ENCODE results near the gene CST5. TPM values are rescaled to one million over a fixed set of nuclear protein-coding genes. Genes with fewer than 3 reads are reported as not detected.

CST5 gene
- not detected for total RNA-seq
- polyA plus RNA-seq, result not detected

GRCh38 chr20:23879328-23879798, at the start of gene CST5:
Gene CST5, minus strand, starts transcription at chr20:23879748. Its CDS starts 72 bp downstream, at chr20:23879676.
- no peaks in the 10 kb centered on the region for H3K36me3 ChIP-seq (ENCODE audit: insufficient read depth, low read length)
- Mint-ChIP-seq H3K36me3 (no peaks in the 10 kb centered on the region), H3K9me3 (no peaks in the 10 kb centered on the region), H3K4me1 (peaks cover 0 to 2% (median 0%) of the 10 kb centered on the region in 3 donors), H3K27me3 (peaks cover 8 to 24% of the 10 kb centered on the region in 2 donors), H3K4me3 (no peak within 1 kb of the TSS), H3K27ac (peak within 1 kb of the TSS in 1 of 8 donors; percentile 63)
- H3K27ac ChIP-seq (ENCODE audit: low read depth, low read length), result no peak within 1 kb of the TSS
- POLR2A ChIA-PET, result no interaction called here
- DNase-seq, result no peak
- no peaks in the 10 kb centered on the region for H3K9me3 ChIP-seq (ENCODE audit: low read length)
- H3K4me1 ChIP-seq (ENCODE audit: insufficient read depth, low read length), result no peaks in the 10 kb centered on the region
- H3K4me3 ChIP-seq (ENCODE audit: low read length), result no peak within 1 kb of the TSS
- CTCF ChIA-PET, result interaction anchor here (1.0 kb wide), 1 partner anchor 12 kb away, joined by 3 read pairs; no protein-coding TSS in a partner anchor
- no peaks in the 10 kb centered on the region for H3K27me3 ChIP-seq (ENCODE audit: insufficient read depth, low read length, poor library complexity, severe bottlenecking)

GRCh38 chr20:23928788-23929187, 49.2 kb upstream of the CST5 start:
- no peaks in the 10 kb centered on the region for H3K9me3 ChIP-seq (ENCODE audit: low read length)
- peak overlapping the region in 6 of 7 donors; percentile 56 to 86 (median 72) for H3K4me3 Mint-ChIP-seq
- ChIA-PET CTCF (interaction anchor here (1.5 kb wide), 1 partner anchor 9 kb away, joined by 8 read pairs; no protein-coding TSS in a partner anchor), POLR2A (interaction anchor here (0.9 kb wide), 1 partner anchor 9 kb away, joined by 3 read pairs; no protein-coding TSS in a partner anchor)
- no peak overlapping the region for H3K27ac ChIP-seq (ENCODE audit: low read depth, low read length)
- peaks cover 0 to 9% of the 10 kb centered on the region in 2 donors for H3K27me3 Mint-ChIP-seq
- peaks cover 53 to 67% (median 62%) of the 10 kb centered on the region in 3 donors for H3K4me1 Mint-ChIP-seq
- H3K4me3 ChIP-seq (ENCODE audit: low read length), result peak overlapping the region; percentile 32
- H3K27me3 ChIP-seq (ENCODE audit: insufficient read depth, low read length, poor library complexity, severe bottlenecking), result no peaks in the 10 kb centered on the region
- peaks cover 38% of the 10 kb centered on the region for H3K4me1 ChIP-seq (ENCODE audit: insufficient read depth, low read length)
- H3K36me3 Mint-ChIP-seq, result peaks cover 0 to 14% (median 3%) of the 10 kb centered on the region in 3 donors
- peak; percentile 23 to 76 (median 55) for DNase-seq
- peaks cover 0 to 9% (median 7%) of the 10 kb centered on the region in 5 donors for H3K9me3 Mint-ChIP-seq
- H3K27ac Mint-ChIP-seq, result peak overlapping the region in 7 of 8 donors; percentile 61 to 94 (median 82)
- no peaks in the 10 kb centered on the region for H3K36me3 ChIP-seq (ENCODE audit: insufficient read depth, low read length)

GRCh38 chr20:23928353-23928752, 48.8 kb upstream of the CST5 start:
- no peak overlapping the region for H3K27ac ChIP-seq (ENCODE audit: low read depth, low read length)
- peaks cover 0 to 9% of the 10 kb centered on the region in 2 donors for H3K27me3 Mint-ChIP-seq
- POLR2A ChIA-PET, result no interaction called here
- H3K4me1 Mint-ChIP-seq, result peaks cover 53 to 67% (median 63%) of the 10 kb centered on the region in 3 donors
- H3K27ac Mint-ChIP-seq, result peak overlapping the region; percentile 61 to 94 (median 80)
- peaks cover 0 to 14% (median 3%) of the 10 kb centered on the region in 3 donors for H3K36me3 Mint-ChIP-seq
- no peak for DNase-seq
- peak overlapping the region; percentile 56 to 86 (median 68) for H3K4me3 Mint-ChIP-seq
- peaks cover 0 to 9% (median 7%) of the 10 kb centered on the region in 5 donors for H3K9me3 Mint-ChIP-seq
- H3K4me3 ChIP-seq (ENCODE audit: low read length), result peak overlapping the region; percentile 32
- CTCF ChIA-PET, result interaction anchor here (1.5 kb wide), 1 partner anchor 9 kb away, joined by 8 read pairs; no protein-coding TSS in a partner anchor
- peaks cover 38% of the 10 kb centered on the region for H3K4me1 ChIP-seq (ENCODE audit: insufficient read depth, low read length)
- no peaks in the 10 kb centered on the region for H3K27me3 ChIP-seq (ENCODE audit: insufficient read depth, low read length, poor library complexity, severe bottlenecking)
- H3K9me3 ChIP-seq (ENCODE audit: low read length), result no peaks in the 10 kb centered on the region
- H3K36me3 ChIP-seq (ENCODE audit: insufficient read depth, low read length), result no peaks in the 10 kb centered on the region

- ChIA-PET POLR2A (no interaction called here), CTCF (no interaction called here)
- H3K27me3 Mint-ChIP-seq, result peaks cover 0 to 14% of the 10 kb centered on the region in 2 donors
- peak overlapping the region; percentile 40 to 86 (median 75) for H3K27ac Mint-ChIP-seq
- Histone ChIP-seq H3K36me3 (ENCODE audit: insufficient read depth, low read length) (no peaks in the 10 kb centered on the region), H3K27me3 (ENCODE audit: insufficient read depth, low read length, poor library complexity, severe bottlenecking) (no peaks in the 10 kb centered on the region), H3K4me3 (ENCODE audit: low read length) (no peak overlapping the region), H3K4me1 (ENCODE audit: insufficient read depth, low read length) (peaks cover 38% of the 10 kb centered on the region), H3K27ac (ENCODE audit: low read depth, low read length) (no peak overlapping the region), H3K9me3 (ENCODE audit: low read length) (no peaks in the 10 kb centered on the region)
- H3K4me1 Mint-ChIP-seq, result peaks cover 54 to 69% (median 67%) of the 10 kb centered on the region in 3 donors
- peak in 1 of 5 donors; percentile 26 for DNase-seq
- H3K36me3 Mint-ChIP-seq, result peaks cover 0 to 17% (median 3%) of the 10 kb centered on the region in 3 donors
- H3K4me3 Mint-ChIP-seq, result peak overlapping the region; percentile 35 to 83 (median 57)
- H3K9me3 Mint-ChIP-seq, result peaks cover 0 to 9% (median 7%) of the 10 kb centered on the region in 5 donors
Observed at GRCh38 chr20:23926944-23927872, 47.7 kb upstream of the CST5 start.

GRCh38 chr20:23926526-23926880, 47.0 kb upstream of the CST5 start:
- Histone ChIP-seq H3K9me3 (ENCODE audit: low read length) (no peaks in the 10 kb centered on the region), H3K36me3 (ENCODE audit: insufficient read depth, low read length) (no peaks in the 10 kb centered on the region), H3K27me3 (ENCODE audit: insufficient read depth, low read length, poor library complexity, severe bottlenecking) (no peaks in the 10 kb centered on the region), H3K4me1 (ENCODE audit: insufficient read depth, low read length) (peaks cover 41% of the 10 kb centered on the region), H3K27ac (ENCODE audit: low read depth, low read length) (no peak overlapping the region), H3K4me3 (ENCODE audit: low read length) (no peak overlapping the region)
- Mint-ChIP-seq H3K4me1 (peaks cover 55 to 71% (median 66%) of the 10 kb centered on the region in 3 donors), H3K36me3 (peaks cover 0 to 17% (median 3%) of the 10 kb centered on the region in 3 donors), H3K9me3 (peaks cover 0 to 9% (median 7%) of the 10 kb centered on the region in 5 donors), H3K27me3 (peaks cover 4 to 14% of the 10 kb centered on the region in 2 donors), H3K27ac (peak overlapping the region in 6 of 8 donors; percentile 2 to 81 (median 70)), H3K4me3 (peak overlapping the region in 4 of 7 donors; percentile 56 to 83 (median 76))
- DNase-seq, result no peak
- CTCF ChIA-PET, result no interaction called here
- POLR2A ChIA-PET, result no interaction called here

- H3K36me3 ChIP-seq (ENCODE audit: insufficient read depth, low read length), result no peaks in the 10 kb centered on the region
- DNase-seq, result no peak
- CTCF ChIA-PET, result interaction anchor here (1.1 kb wide), 1 partner anchor 12 kb away, joined by 5 read pairs; no protein-coding TSS in a partner anchor
- H3K27ac ChIP-seq (ENCODE audit: low read depth, low read length), result no peak overlapping the region
- H3K27me3 ChIP-seq (ENCODE audit: insufficient read depth, low read length, poor library complexity, severe bottlenecking), result no peaks in the 10 kb centered on the region
- peak overlapping the region in 3 of 8 donors; percentile 53 to 77 (median 70) for H3K27ac Mint-ChIP-seq
- peaks cover 47% of the 10 kb centered on the region for H3K4me1 ChIP-seq (ENCODE audit: insufficient read depth, low read length)
- POLR2A ChIA-PET, result no interaction called here
- no peaks in the 10 kb centered on the region for H3K9me3 ChIP-seq (ENCODE audit: low read length)
- peaks cover 57 to 77% (median 70%) of the 10 kb centered on the region in 3 donors for H3K4me1 Mint-ChIP-seq
- H3K9me3 Mint-ChIP-seq, result peaks cover 0 to 9% (median 7%) of the 10 kb centered on the region in 5 donors
- H3K4me3 Mint-ChIP-seq, result peak overlapping the region in 5 of 7 donors; percentile 6 to 68 (median 30)
- no peak overlapping the region for H3K4me3 ChIP-seq (ENCODE audit: low read length)
- peaks cover 0 to 16% (median 3%) of the 10 kb centered on the region in 3 donors for H3K36me3 Mint-ChIP-seq
- peaks cover 4 to 14% of the 10 kb centered on the region in 2 donors for H3K27me3 Mint-ChIP-seq
Observed at GRCh38 chr20:23925789-23926525, 46.4 kb upstream of the CST5 start.

GRCh38 chr20:23924751-23925150, 45.2 kb upstream of the CST5 start:
- H3K4me1 Mint-ChIP-seq, result peaks cover 69 to 89% (median 77%) of the 10 kb centered on the region in 3 donors
- peaks cover 59% of the 10 kb centered on the region for H3K4me1 ChIP-seq (ENCODE audit: insufficient read depth, low read length)
- no peaks in the 10 kb centered on the region for H3K9me3 ChIP-seq (ENCODE audit: low read length)
- H3K27me3 Mint-ChIP-seq, result peaks cover 4% of the 10 kb centered on the region in 2 donors
- peak overlapping the region in 4 of 8 donors; percentile 45 to 69 (median 64) for H3K27ac Mint-ChIP-seq
- no peak overlapping the region for H3K27ac ChIP-seq (ENCODE audit: low read depth, low read length)
- no peaks in the 10 kb centered on the region for H3K27me3 ChIP-seq (ENCODE audit: insufficient read depth, low read length, poor library complexity, severe bottlenecking)
- peaks cover 0 to 4% (median 0%) of the 10 kb centered on the region in 3 donors for H3K36me3 Mint-ChIP-seq
- peaks cover 0 to under 1% (median 0%) of the 10 kb centered on the region in 5 donors for H3K9me3 Mint-ChIP-seq
- no peak for DNase-seq
- H3K4me3 ChIP-seq (ENCODE audit: low read length), result no peak overlapping the region
- H3K4me3 Mint-ChIP-seq, result no peak overlapping the region
- H3K36me3 ChIP-seq (ENCODE audit: insufficient read depth, low read length), result no peaks in the 10 kb centered on the region
- CTCF ChIA-PET, result interaction anchor here (1.1 to 1.5 kb wide), 2 partner anchors 13 to 36 kb away, joined by 3 to 5 read pairs; no protein-coding TSS in a partner anchor
- POLR2A ChIA-PET, result no interaction called here

Measured in CD8-positive, alpha-beta memory T cell (primary cell).